Mesenchymal stem cell (in vitro differentiated cells and primary cell): Measurements from ENCODE around the gene PRKAR2B.
"Not testable (repeated sequence)": the region's sequence is repeated elsewhere in the genome, so short reads cannot be mapped to it uniquely, and the experiment has no call there.

Experiments
- DNase-seq: peaks from one replicate; pipeline ENCODE4 v3.0.0-alpha.2; 2013
- H2AFZ ChIP-seq: one replicate; pipeline ENCODE4 v1.6.1; 2013; ENCODE audit warnings: low read depth, mild to moderate bottlenecking, control low read depth, inconsistent platforms, low read length, moderate library complexity
- H2AK5ac ChIP-seq: 2 replicates; pipeline ENCODE4 v1.6.1; 2013; ENCODE audit warnings: low read length, moderate library complexity, mild to moderate bottlenecking, inconsistent platforms; ENCODE audit not compliant: severe bottlenecking
- H2BK120ac ChIP-seq: one replicate; pipeline ENCODE4 v1.6.1; 2013; ENCODE audit warnings: low read depth, mild to moderate bottlenecking, inconsistent platforms, low read length, moderate library complexity
- H2BK12ac ChIP-seq, 2 experiments: one replicate each; pipeline ENCODE4 v1.6.1; 2013; ENCODE audit warnings: inconsistent platforms in 2 of 2, low read length in 2 of 2, mild to moderate bottlenecking in 2 of 2, moderate library complexity in 2 of 2, control low read depth in 1 of 2
- H2BK15ac ChIP-seq: one replicate; pipeline ENCODE4 v1.6.1; 2013; ENCODE audit warnings: mild to moderate bottlenecking, low read depth, inconsistent platforms; ENCODE audit not compliant: poor library complexity, severe bottlenecking
- H2BK5ac ChIP-seq: 2 replicates; pipeline ENCODE4 v1.6.1; 2013; ENCODE audit warnings: low read depth, mild to moderate bottlenecking, low read length, control low read depth, inconsistent platforms; ENCODE audit not compliant: poor library complexity, severe bottlenecking
- H3K14ac ChIP-seq, 2 experiments: one replicate each; pipeline ENCODE4 v1.6.1; 2013; ENCODE audit warnings: inconsistent platforms in 2 of 2, low read length in 2 of 2, control low read depth in 1 of 2, mild to moderate bottlenecking in 1 of 2, moderate library complexity in 1 of 2
- H3K18ac ChIP-seq, 2 experiments: one replicate each; pipeline ENCODE4 v1.6.1; 2013; ENCODE audit warnings: inconsistent platforms in 2 of 2, low read length in 2 of 2, control low read depth in 1 of 2, low read depth in 1 of 2, mild to moderate bottlenecking in 1 of 2
- H3K23ac ChIP-seq, 2 experiments: one replicate each; pipeline ENCODE4 v1.6.1; 2013; ENCODE audit warnings: inconsistent platforms in 2 of 2, low read length in 2 of 2, mild to moderate bottlenecking in 2 of 2, moderate library complexity in 2 of 2, control low read depth in 1 of 2
- H3K27ac ChIP-seq: 2 replicates; pipeline ENCODE4 v1.5.1; 2013; ENCODE audit warnings: mild to moderate bottlenecking, moderate library complexity, low read length, control low read depth, inconsistent platforms; ENCODE audit not compliant: poor library complexity, severe bottlenecking
- H3K27me3 ChIP-seq, 2 experiments: 2 replicates each; pipeline versions ENCODE4 v1.6.1 to v1.7.0; 2013; ENCODE audit warnings: low read length in 2 of 2, mild to moderate bottlenecking in 2 of 2, moderate library complexity in 2 of 2, control low read depth in 1 of 2, inconsistent platforms in 1 of 2; ENCODE audit not compliant: control insufficient read depth in 1 of 2, insufficient read depth in 1 of 2
- H3K36me3 ChIP-seq, 2 experiments: 2 replicates each; pipeline versions ENCODE4 v1.6.1 to v1.7.0; 2013; ENCODE audit warnings: low read length in 2 of 2, control low read depth in 1 of 2, inconsistent platforms in 1 of 2, low read depth in 1 of 2, mild to moderate bottlenecking in 1 of 2; ENCODE audit not compliant: insufficient read depth in 2 of 2, control insufficient read depth in 1 of 2
- H3K4ac ChIP-seq, 2 experiments: one replicate each; pipeline ENCODE4 v1.6.1; 2013; ENCODE audit warnings: inconsistent platforms in 2 of 2, low read length in 2 of 2, mild to moderate bottlenecking in 2 of 2, moderate library complexity in 2 of 2, control low read depth in 1 of 2, low read depth in 1 of 2
- H3K4me1 ChIP-seq: 2 replicates; pipeline ENCODE4 v1.6.1; 2013; ENCODE audit warnings: low read depth, low read length, control low read depth; ENCODE audit not compliant: control insufficient read depth, insufficient read depth
- H3K4me2 ChIP-seq: 2 replicates; pipeline ENCODE4 v1.6.1; 2013; ENCODE audit warnings: low read length, mild to moderate bottlenecking, inconsistent platforms; ENCODE audit not compliant: poor library complexity, severe bottlenecking
- H3K4me3 ChIP-seq, 2 experiments: 2 replicates each; pipeline versions ENCODE4 v1.5.1 to v1.7.0; 2013; ENCODE audit warnings: low read length in 2 of 2, mild to moderate bottlenecking in 2 of 2, control low read depth in 1 of 2, low read depth in 1 of 2; ENCODE audit not compliant: insufficient read depth in 1 of 2
- H3K79me1 ChIP-seq: replicated peaks from 2 replicates; pipeline ENCODE4 v1.6.1; 2013; ENCODE audit warnings: mild to moderate bottlenecking, control low read depth, low read length, inconsistent platforms; ENCODE audit not compliant: poor library complexity, severe bottlenecking
- H3K9ac ChIP-seq: 2 replicates; pipeline ENCODE4 v1.7.0; 2013; ENCODE audit warnings: mild to moderate bottlenecking, low read length, moderate library complexity
- H3K9me3 ChIP-seq: 2 replicates; pipeline ENCODE4 v1.7.0; 2013; ENCODE audit warnings: mild to moderate bottlenecking, low read length; ENCODE audit not compliant: control insufficient read depth
- H4K8ac ChIP-seq: one replicate; pipeline ENCODE4 v1.6.1; 2013; ENCODE audit warnings: inconsistent platforms, mild to moderate bottlenecking, low read length, moderate library complexity
- H4K91ac ChIP-seq: one replicate; pipeline ENCODE4 v1.6.1; 2013; ENCODE audit warnings: mild to moderate bottlenecking, low read length, inconsistent platforms
- WGBS: methylation state at CpG from one replicate; pipeline ENCODE4 v1.1.7; 2013; ENCODE audit warnings: mixed read lengths; 5-methylcytosine and 5-hydroxymethylcytosine counted together

Gene PRKAR2B

DNA sequence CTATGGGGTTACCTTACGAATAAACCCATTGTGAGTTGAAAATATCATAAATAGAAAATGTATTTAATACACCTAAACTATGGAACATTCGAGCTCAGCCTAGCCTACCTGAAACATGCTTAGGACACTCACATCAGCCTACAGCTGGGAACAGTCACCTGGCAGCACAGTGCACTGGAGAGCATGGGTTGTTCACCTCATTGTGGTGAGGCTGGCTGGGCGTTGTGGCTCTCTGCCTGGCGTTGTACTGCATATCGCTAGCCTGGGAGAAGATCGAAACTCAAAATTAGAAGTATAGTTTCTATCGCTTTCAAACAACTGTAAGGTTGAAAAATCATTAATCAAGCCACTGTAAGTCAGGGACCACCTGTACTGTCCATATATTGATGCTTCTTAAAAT, 107.0 kb downstream of the PRKAR2B start:
- no peak overlapping the region for H4K8ac ChIP-seq
- no peak overlapping the region for H3K18ac ChIP-seq
- H3K9me3 ChIP-seq: no peaks in the 10 kb centered on the region
- H2BK5ac ChIP-seq: no peak overlapping the region
- no peak for DNase-seq
- no peak overlapping the region for H3K27ac ChIP-seq
- no peaks in the 10 kb centered on the region for H3K27me3 ChIP-seq
- no peak overlapping the region for H2BK15ac ChIP-seq
- H3K23ac ChIP-seq: no peak overlapping the region
- H3K36me3 ChIP-seq: no peaks in the 10 kb centered on the region
- peaks cover 3% of the 10 kb centered on the region for H3K4me1 ChIP-seq
- no peak overlapping the region for H2AFZ ChIP-seq
- H3K14ac ChIP-seq: no peak overlapping the region
- no peak overlapping the region for H4K91ac ChIP-seq
- H3K4me2 ChIP-seq: no peak overlapping the region
- no peak overlapping the region for H2AK5ac ChIP-seq
- peak overlapping the region; percentile 9 for H3K9ac ChIP-seq
- no peak overlapping the region for H2BK12ac ChIP-seq
- H3K4ac ChIP-seq: no peak overlapping the region
- 97% methylated on average over 6 of the region's 7 CpGs for WGBS
- H3K79me1 ChIP-seq: no peaks in the 10 kb centered on the region
- H3K4me3 ChIP-seq: no peak overlapping the region
- no peak overlapping the region for H2BK120ac ChIP-seq

DNA sequence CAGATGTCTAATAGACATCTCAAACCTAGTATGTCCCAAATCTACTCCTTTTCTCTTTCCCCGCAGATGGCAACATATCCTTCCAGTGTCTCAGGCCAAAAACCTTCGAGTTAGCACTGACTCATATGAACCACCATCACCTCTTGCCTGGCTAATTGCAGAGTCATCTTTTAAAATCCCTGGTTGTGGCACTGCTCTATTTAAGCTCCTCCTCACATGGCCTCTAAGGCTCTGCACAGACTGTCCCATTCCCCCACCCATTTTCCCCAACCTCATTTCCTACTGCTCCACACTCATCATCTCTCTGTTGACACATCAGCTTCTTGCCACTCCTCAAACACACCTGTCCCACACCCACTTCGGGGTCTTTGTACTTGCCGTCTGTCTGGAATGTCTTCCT, 107.5 kb downstream of the PRKAR2B start:
- H2BK120ac ChIP-seq: no peak overlapping the region
- 51% methylated on average over 4 of the region's 4 CpGs for WGBS

DNA sequence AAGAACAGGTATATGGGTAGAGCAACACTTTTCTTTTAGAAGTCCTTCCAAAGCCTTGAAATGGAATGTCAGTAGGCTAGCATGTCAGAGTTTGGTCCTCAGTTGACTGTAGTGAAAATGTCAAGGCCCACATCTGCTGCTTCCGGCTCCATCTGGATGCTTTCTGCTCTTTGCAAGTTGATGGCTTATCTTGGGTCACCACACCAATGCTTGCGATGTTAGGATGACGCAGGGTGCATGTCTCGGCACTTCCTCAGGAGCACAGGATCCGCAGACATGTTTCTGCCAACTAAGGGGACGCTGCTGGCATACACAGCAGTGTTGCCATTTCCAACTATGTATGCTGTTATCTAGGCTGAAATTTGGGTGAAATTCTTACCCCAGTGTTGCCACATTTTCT, 110.3 kb downstream of the PRKAR2B start:
- 96% methylated on average over 6 of the region's 6 CpGs for WGBS
- Histone ChIP-seq H3K27ac (no peak overlapping the region), H2AFZ (no peak overlapping the region), H2AK5ac (no peak overlapping the region), H3K4me1 (peaks cover 3% of the 10 kb centered on the region), H2BK5ac (no peak overlapping the region), H4K8ac (no peak overlapping the region), H3K27me3 (no peaks in the 10 kb centered on the region), H3K9me3 (no peaks in the 10 kb centered on the region), H3K4me2 (no peak overlapping the region), H2BK15ac (no peak overlapping the region), H3K79me1 (no peaks in the 10 kb centered on the region), H3K23ac (no peak overlapping the region), H3K36me3 (no peaks in the 10 kb centered on the region), H3K14ac (no peak overlapping the region), H3K4ac (no peak overlapping the region), H4K91ac (no peak overlapping the region), H2BK120ac (no peak overlapping the region), H2BK12ac (no peak overlapping the region), H3K4me3 (no peak overlapping the region), H3K18ac (peak overlapping the region in 1 of 2 experiments; percentile 43), H3K9ac (no peak overlapping the region)
- DNase-seq: no peak

More for the DNA sequence above, 107.5 kb downstream of the PRKAR2B start:
- no peak overlapping the region for H4K91ac ChIP-seq
- H3K27me3 ChIP-seq: no peaks in the 10 kb centered on the region
- H3K14ac ChIP-seq: no peak overlapping the region
- DNase-seq: peak; percentile 57
- no peak overlapping the region for H3K4me2 ChIP-seq
- no peak overlapping the region for H3K18ac ChIP-seq
- H4K8ac ChIP-seq: no peak overlapping the region
- no peak overlapping the region for H3K27ac ChIP-seq
- H2BK15ac ChIP-seq: no peak overlapping the region
- no peak overlapping the region for H3K4ac ChIP-seq
- H3K9ac ChIP-seq: peak overlapping the region; percentile 9
- H3K23ac ChIP-seq: no peak overlapping the region
- H3K79me1 ChIP-seq: no peaks in the 10 kb centered on the region
- no peaks in the 10 kb centered on the region for H3K36me3 ChIP-seq
- H3K4me1 ChIP-seq: peaks cover 3% of the 10 kb centered on the region
- H3K4me3 ChIP-seq: no peak overlapping the region
- H2BK5ac ChIP-seq: no peak overlapping the region
- no peak overlapping the region for H2AK5ac ChIP-seq
- H2BK12ac ChIP-seq: no peak overlapping the region
- no peak overlapping the region for H2AFZ ChIP-seq
- H3K9me3 ChIP-seq: no peaks in the 10 kb centered on the region

DNA sequence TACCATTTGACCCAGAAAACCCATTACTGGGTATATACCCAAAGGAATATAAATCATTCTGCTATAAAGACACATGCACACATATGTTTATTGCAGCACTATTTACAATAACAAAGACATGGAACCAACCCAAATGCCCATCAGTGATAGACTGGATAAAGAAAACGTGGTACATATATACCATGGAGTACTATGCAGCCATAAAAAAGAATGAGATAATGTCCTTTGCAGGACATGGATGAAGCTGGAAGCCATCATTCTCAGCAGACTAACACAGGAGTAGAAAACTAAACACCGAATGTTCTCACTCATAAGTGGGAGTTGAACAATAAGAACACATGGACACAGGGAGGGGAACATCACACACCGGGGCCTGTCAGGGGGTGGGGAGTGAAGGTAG, 111.2 kb downstream of the PRKAR2B start:
- H2BK15ac ChIP-seq, H3K27me3 ChIP-seq, H3K79me1 ChIP-seq, H3K23ac ChIP-seq, H2BK5ac ChIP-seq, H4K8ac ChIP-seq, H2BK120ac ChIP-seq, H2AK5ac ChIP-seq, H3K27ac ChIP-seq, H2AFZ ChIP-seq, H3K4me2 ChIP-seq, H3K4me1 ChIP-seq, H3K14ac ChIP-seq, H3K9me3 ChIP-seq, H3K9ac ChIP-seq, H3K4ac ChIP-seq, H4K91ac ChIP-seq, H3K36me3 ChIP-seq, H3K4me3 ChIP-seq, H3K18ac ChIP-seq, H2BK12ac ChIP-seq, DNase-seq: not testable (repeated sequence)
- 98% methylated on average over 2 of the region's 3 CpGs for WGBS
